ENCODE measurements around the gene STARD3. TPM values are rescaled to one million over a fixed set of nuclear protein-coding genes. Genes with fewer than 3 reads are reported as not detected.

Gene STARD3
- total RNA-seq, 4 donors from 2014 or later = 27.5 to 47.3 (median 38.6) TPM

DNA sequence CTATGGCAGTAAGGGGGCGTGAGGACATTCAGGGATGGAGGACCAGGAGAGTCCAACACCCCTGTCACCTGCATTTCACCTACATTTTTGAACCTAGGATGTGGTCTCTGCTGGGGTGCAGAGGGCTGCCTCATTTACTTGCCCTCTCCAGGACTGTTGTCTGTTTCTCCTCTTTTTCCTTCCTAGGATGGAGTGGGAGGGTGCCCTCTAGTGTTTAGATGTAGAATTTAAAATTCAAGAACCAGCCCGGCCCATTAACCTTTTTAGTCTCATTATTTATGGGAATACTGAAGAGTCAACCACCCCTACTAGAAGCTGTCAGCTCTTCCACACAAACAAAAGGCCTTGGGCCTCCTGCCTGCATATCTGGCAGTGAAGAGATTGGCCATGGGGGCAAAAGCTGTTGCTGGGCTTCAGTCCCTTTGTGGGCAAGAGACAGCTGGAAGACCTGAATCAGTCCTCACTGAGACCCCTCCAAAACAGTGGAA is 2.5 kb upstream of the STARD3 start:
- Histone ChIP-seq H3K9me3 (no peaks in the 10 kb centered on the region), H3K27me3 (peaks cover 0 to 33% (median 5%) of the 10 kb centered on the region in 4 donors), H3K27ac (replicated peaks in 1 of 4) (no peak overlapping the region), H3K36me3 (no peaks in the 10 kb centered on the region), H3K4me3 (no peak overlapping the region), H3K4me1 (peaks cover 35 to 49% (median 42%) of the 10 kb centered on the region in 4 donors)
- TF ChIP-seq, protein P1, sequence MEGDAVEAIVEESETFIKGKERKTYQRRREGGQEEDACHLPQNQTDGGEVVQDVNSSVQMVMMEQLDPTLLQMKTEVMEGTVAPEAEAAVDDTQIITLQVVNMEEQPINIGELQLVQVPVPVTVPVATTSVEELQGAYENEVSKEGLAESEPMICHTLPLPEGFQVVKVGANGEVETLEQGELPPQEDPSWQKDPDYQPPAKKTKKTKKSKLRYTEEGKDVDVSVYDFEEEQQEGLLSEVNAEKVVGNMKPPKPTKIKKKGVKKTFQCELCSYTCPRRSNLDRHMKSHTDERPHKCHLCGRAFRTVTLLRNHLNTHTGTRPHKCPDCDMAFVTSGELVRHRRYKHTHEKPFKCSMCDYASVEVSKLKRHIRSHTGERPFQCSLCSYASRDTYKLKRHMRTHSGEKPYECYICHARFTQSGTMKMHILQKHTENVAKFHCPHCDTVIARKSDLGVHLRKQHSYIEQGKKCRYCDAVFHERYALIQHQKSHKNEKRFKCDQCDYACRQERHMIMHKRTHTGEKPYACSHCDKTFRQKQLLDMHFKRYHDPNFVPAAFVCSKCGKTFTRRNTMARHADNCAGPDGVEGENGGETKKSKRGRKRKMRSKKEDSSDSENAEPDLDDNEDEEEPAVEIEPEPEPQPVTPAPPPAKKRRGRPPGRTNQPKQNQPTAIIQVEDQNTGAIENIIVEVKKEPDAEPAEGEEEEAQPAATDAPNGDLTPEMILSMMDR (IDR thresholded peaks at IDR 0.05) = peak; percentile 67 to 80 (median 70)
- no peak for TF ChIP-seq EP300 (IDR thresholded peaks at IDR 0.05)
- DNase-seq (ENCODE audit: extremely low spot score) = no peak
- WGBS = 39% methylated on average over 2 of the region's 2 CpGs
- intact Hi-C loops (cut with DNase I) = no loop called here

DNA sequence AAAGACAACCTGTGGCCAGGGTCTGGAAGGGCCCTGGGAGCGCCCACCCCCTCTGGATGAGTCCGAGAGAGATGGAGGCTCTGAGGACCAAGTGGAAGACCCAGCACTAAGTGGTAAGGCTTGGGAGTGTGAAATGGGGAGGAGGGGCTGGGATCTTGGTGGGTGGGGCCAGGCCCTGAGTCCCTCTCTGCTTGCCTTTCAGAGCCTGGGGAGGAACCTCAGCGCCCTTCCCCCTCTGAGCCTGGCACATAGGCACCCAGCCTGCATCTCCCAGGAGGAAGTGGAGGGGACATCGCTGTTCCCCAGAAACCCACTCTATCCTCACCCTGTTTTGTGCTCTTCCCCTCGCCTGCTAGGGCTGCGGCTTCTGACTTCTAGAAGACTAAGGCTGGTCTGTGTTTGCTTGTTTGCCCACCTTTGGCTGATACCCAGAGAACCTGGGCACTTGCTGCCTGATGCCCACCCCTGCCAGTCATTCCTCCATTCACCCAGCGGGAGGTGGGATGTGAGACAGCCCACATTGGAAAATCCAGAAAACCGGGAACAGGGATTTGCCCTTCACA is 1.2 kb upstream of the STARD3 start:
- H3K27me3 ChIP-seq = peaks cover 0 to 21% (median 1%) of the 10 kb centered on the region in 4 donors
- no peak for TF ChIP-seq POLR2A (IDR thresholded peaks at IDR 0.05; ENCODE audit: low read depth)
- no peak for TF ChIP-seq EP300 (IDR thresholded peaks at IDR 0.05)
- TF ChIP-seq, protein P1 (IDR thresholded peaks at IDR 0.05) = no peak
- TF ChIP-seq POLR2AphosphoS5 (IDR thresholded peaks at IDR 0.05) = no peak
- peaks cover 48 to 61% (median 54%) of the 10 kb centered on the region in 4 donors for H3K4me1 ChIP-seq
- H3K27ac ChIP-seq (replicated peaks in 1 of 4) = peak overlapping the region in 1 of 4 donors; percentile 90
- H3K9me3 ChIP-seq = no peaks in the 10 kb centered on the region
- H3K36me3 ChIP-seq = no peaks in the 10 kb centered on the region
- intact Hi-C loops (cut with DNase I) = loop anchor here (5.0 kb wide), 2 partner anchors 92 to 117 kb away; no protein-coding TSS in a partner anchor
- DNase-seq (ENCODE audit: extremely low spot score) = no peak
- WGBS = 83% methylated on average over 8 of the region's 8 CpGs
- no peak overlapping the region for H3K4me3 ChIP-seq

DNA sequence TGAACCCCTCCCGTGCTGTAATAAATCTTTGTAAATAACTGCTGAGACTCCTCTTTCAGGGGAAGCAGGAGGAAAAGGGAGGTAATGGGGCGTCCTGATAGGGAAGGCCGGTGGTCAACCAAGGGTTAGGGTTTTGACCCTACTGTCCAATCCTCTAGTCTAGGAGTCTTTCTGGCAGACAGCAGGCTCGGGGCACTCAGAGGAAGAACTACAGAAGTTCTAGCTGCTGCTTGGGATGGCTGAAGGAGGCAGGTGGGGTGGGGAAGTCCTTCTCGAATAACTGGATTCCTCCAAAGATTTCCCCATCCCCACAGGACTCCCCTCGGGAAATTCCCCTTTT is 387 bp upstream of the STARD3 start:
- peaks cover 49 to 69% (median 60%) of the 10 kb centered on the region in 4 donors for H3K4me1 ChIP-seq
- H3K27ac ChIP-seq (replicated peaks in 1 of 4) = peak overlapping the region; percentile 83 to 90 (median 89)
- peak overlapping the region; percentile 78 to 95 (median 90) for H3K4me3 ChIP-seq
- H3K27me3 ChIP-seq = peaks cover 0 to 12% (median 0%) of the 10 kb centered on the region in 4 donors
- no peaks in the 10 kb centered on the region for H3K36me3 ChIP-seq
- DNase-seq (ENCODE audit: extremely low spot score) = no peak
- intact Hi-C loops (cut with DNase I) = loop anchor here (5.0 kb wide), 2 partner anchors 91 to 116 kb away; no protein-coding TSS in a partner anchor
- TF ChIP-seq, protein P1 (IDR thresholded peaks at IDR 0.05) = no peak
- TF ChIP-seq POLR2AphosphoS5 (IDR thresholded peaks at IDR 0.05) (no peak), EP300 (IDR thresholded peaks at IDR 0.05) (no peak), POLR2A (IDR thresholded peaks at IDR 0.05; ENCODE audit: low read depth) (no peak)
- no peaks in the 10 kb centered on the region for H3K9me3 ChIP-seq
- 17% methylated on average over 6 of the region's 6 CpGs for WGBS

DNA sequence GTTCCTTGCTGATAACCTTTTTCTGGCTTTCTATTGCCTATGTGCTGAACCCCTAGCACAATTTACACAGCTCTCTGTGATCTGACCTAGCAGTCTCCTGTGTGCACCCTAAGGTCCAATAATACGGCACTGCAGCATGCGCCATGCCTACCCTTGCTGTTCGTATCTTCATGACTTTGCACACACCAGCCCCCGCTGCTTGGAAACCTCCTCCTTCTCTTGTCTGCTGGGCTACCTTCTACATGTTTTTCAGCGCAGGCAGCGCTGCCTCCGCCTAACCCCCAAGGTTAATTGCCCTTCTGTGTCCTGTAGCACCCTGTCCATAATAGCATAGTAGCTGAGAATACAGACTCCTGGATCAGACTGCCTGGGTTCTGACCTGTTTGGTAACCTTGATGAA is 1.4 kb downstream of the STARD3 start:
- 94% methylated on average over 7 of the region's 7 CpGs for WGBS
- no peaks in the 10 kb centered on the region for H3K27me3 ChIP-seq
- no peak for TF ChIP-seq POLR2AphosphoS5 (IDR thresholded peaks at IDR 0.05)
- TF ChIP-seq, protein P1 (IDR thresholded peaks at IDR 0.05) = no peak
- no peaks in the 10 kb centered on the region for H3K9me3 ChIP-seq
- peak overlapping the region; percentile 78 to 95 (median 90) for H3K4me3 ChIP-seq
- DNase-seq (ENCODE audit: extremely low spot score) = no peak
- peaks cover 54 to 87% (median 77%) of the 10 kb centered on the region in 4 donors for H3K4me1 ChIP-seq
- no peak overlapping the region for H3K27ac ChIP-seq (replicated peaks in 1 of 4)
- intact Hi-C loops (cut with DNase I) = loop anchor here (5.0 kb wide), 2 partner anchors 89 to 114 kb away; no protein-coding TSS in a partner anchor
- H3K36me3 ChIP-seq = no peaks in the 10 kb centered on the region

Data from esophagus muscularis mucosa (tissue), 4 donors.